Measurements from ENCODE around the gene OVCH2. TPM values are rescaled to one million over a fixed set of nuclear protein-coding genes. Genes with fewer than 3 reads are reported as not detected.

Gene OVCH2
- total and polyA plus RNA-seq, 12 donors: not detected

- no peaks in the 10 kb centered on the region for H3K36me3 ChIP-seq (replicated peaks in 1 of 2)
- intact Hi-C loops (cut with DNase I): no loop called here
- no peak for TF ChIP-seq CTCF (IDR thresholded peaks at IDR 0.05)
- no peak for TF ChIP-seq POLR2A (IDR thresholded peaks at IDR 0.05)
Observed at GRCh38 chr11:7686761-7687160, 19.5 kb downstream of the OVCH2 start.

GRCh38 chr11:7683571-7683970 is 22.7 kb downstream of the OVCH2 start:
- no peaks in the 10 kb centered on the region for H3K9me3 ChIP-seq (replicated peaks in 1 of 3)
- no peak overlapping the region for H3K27ac ChIP-seq
- 88 to 92% (median 89%) methylated on average over 2 of the region's 2 CpGs for WGBS, 4 donors
- H3K4me3 ChIP-seq: no peak overlapping the region
- intact Hi-C loops (cut with DNase I): no loop called here
- no peaks in the 10 kb centered on the region for H3K4me1 ChIP-seq (replicated peaks in 1 of 2)
- H3K36me3 ChIP-seq (replicated peaks in 1 of 2): no peaks in the 10 kb centered on the region
- no peak for DNase-seq
- no peaks in the 10 kb centered on the region for H3K27me3 ChIP-seq
- TF ChIP-seq CTCF (IDR thresholded peaks at IDR 0.05) (no peak), POLR2A (IDR thresholded peaks at IDR 0.05) (no peak)

More at GRCh38 chr11:7686761-7687160, 19.5 kb downstream of the OVCH2 start:
- Histone ChIP-seq H3K4me3 (no peak overlapping the region), H3K27me3 (no peaks in the 10 kb centered on the region), H3K4me1 (replicated peaks in 1 of 2) (no peaks in the 10 kb centered on the region), H3K27ac (no peak overlapping the region), H3K9me3 (replicated peaks in 1 of 3) (no peaks in the 10 kb centered on the region)
- WGBS, 4 donors: 68 to 85% (median 80%) methylated on average over 4 of the region's 4 CpGs
- no peak for DNase-seq

- no peak overlapping the region for H3K4me3 ChIP-seq
- H3K27ac ChIP-seq: no peak overlapping the region
- H3K36me3 ChIP-seq (replicated peaks in 1 of 2): no peaks in the 10 kb centered on the region
- DNase-seq: no peak
- H3K9me3 ChIP-seq (replicated peaks in 1 of 3): no peaks in the 10 kb centered on the region
- intact Hi-C loops (cut with DNase I): no loop called here
- TF ChIP-seq CTCF (IDR thresholded peaks at IDR 0.05): no peak
- no peak for TF ChIP-seq POLR2A (IDR thresholded peaks at IDR 0.05)
- peaks cover 6 to 12% of the 10 kb centered on the region in 2 donors for H3K4me1 ChIP-seq (replicated peaks in 1 of 2)
- WGBS, 4 donors: 29 to 43% (median 32%) methylated on average over 4 of the region's 4 CpGs
- H3K27me3 ChIP-seq: no peaks in the 10 kb centered on the region
Observed at GRCh38 chr11:7677796-7678201, 28.5 kb downstream of the OVCH2 start.

GRCh38 chr11:7677071-7677470 is 29.2 kb downstream of the OVCH2 start:
- Histone ChIP-seq H3K36me3 (replicated peaks in 1 of 2) (no peaks in the 10 kb centered on the region), H3K4me3 (no peak overlapping the region), H3K4me1 (replicated peaks in 1 of 2) (peaks cover 6 to 15% of the 10 kb centered on the region in 2 donors), H3K9me3 (replicated peaks in 1 of 3) (no peaks in the 10 kb centered on the region), H3K27ac (no peak overlapping the region), H3K27me3 (no peaks in the 10 kb centered on the region)
- DNase-seq: no peak
- WGBS, 4 donors: 52 to 73% (median 66%) methylated on average over 5 of the region's 5 CpGs
- TF ChIP-seq CTCF (IDR thresholded peaks at IDR 0.05): no peak
- no peak for TF ChIP-seq POLR2A (IDR thresholded peaks at IDR 0.05)
- intact Hi-C loops (cut with DNase I): no loop called here

Data from adrenal gland (tissue), 12 donors.